Prostate gland (tissue), 2 donors: Measurements from ENCODE around the gene GNAZ.

Source experiments
- CTCF ChIP-seq, 4 experiments: fragments of 200-600 bp in 2 of 4; fragments of 450-650 bp in 2 of 4; sonication (generic) in 2 of 4; IDR thresholded peaks; 1 replicate in 3 of 4; 2 replicates in 1 of 4; pipeline ENCODE4 v1.5.1; 2016 to 2019; ENCODE audit warnings: antibody characterized with exemption in 4 of 4, mild to moderate bottlenecking in 2 of 4, moderate library complexity in 2 of 4
- POLR2A ChIP-seq: fragments of 450-650 bp; IDR thresholded peaks from one replicate; pipeline ENCODE4 v1.6.1; 2016; ENCODE audit warnings: antibody characterized with exemption, mild to moderate bottlenecking
- POLR2AphosphoS5 ChIP-seq: sonication (generic); formaldehyde crosslinking; IDR thresholded peaks from one replicate; pipeline ENCODE4 v1.6.1; 2017; ENCODE audit warnings: antibody characterized with exemption

- TF ChIP-seq CTCF (IDR thresholded peaks at IDR 0.05) (no peak), POLR2AphosphoS5 (no peak), POLR2A (no peak)
Measured at GRCh38 chr22:23032658-23033057, 37.7 kb upstream of the GNAZ start.
